Uterus (tissue), 2 donors: ENCODE data around the gene CDH15.

Source experiments
- POLR2A ChIP-seq, 2 donors: fragments of 450-650 bp; IDR thresholded peaks; one replicate each; pipeline ENCODE4 v1.6.1; 2016; ENCODE audit warnings: antibody characterized with exemption in 2 of 2, mild to moderate bottlenecking in 1 of 2, moderate library complexity in 1 of 2
- TF ChIP-seq, protein P1 (sequence below), 4 experiments: fragments of 200-600 bp in 2 of 4; fragments of 450-650 bp in 2 of 4; sonication (generic) in 2 of 4; IDR thresholded peaks; one replicate each; pipeline ENCODE4 v1.5.1; 2016 to 2019; ENCODE audit warnings: antibody characterized with exemption in 4 of 4, mild to moderate bottlenecking in 2 of 4, moderate library complexity in 1 of 4

DNA sequence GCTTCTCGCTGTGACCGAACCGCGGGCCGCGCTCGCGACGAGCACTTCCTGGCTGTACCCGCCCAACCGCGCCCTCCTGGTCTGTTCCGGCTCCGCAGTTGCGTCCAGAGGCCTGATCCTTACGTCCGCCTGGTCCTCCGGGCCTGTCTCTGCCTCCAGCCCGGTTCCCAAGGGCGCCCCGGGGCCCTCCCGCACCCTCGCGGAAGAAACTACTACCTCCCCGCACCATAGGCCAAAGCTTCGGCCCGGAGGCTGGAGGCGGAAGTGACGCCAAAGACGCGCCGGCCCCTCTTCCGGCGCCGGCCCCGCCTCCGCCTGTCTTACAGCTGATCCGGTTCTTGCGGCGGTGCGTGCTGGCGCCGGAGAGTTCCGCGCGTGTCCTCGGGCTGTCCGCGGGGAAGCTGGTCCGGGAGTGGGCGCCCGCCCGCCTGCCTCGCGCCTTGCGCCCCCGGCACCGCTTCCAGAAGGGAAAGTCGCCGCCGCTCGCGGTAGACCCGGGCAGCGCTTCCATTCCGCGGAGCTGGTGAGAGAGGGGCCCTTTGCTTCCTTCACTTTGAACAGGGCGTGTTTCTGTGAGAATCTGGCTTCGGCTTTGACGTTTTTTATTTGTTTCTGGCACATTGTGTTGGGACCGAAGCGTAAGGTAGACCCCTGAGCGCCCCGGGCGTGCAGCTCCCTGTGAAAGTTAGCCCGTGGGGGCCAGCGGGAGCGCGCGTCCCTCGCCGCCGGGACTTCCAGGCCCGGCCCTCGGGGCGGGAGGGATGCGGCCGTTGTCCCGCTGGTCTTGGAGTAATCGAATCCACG is 46.0 kb downstream of the CDH15 start, which contains the start of gene ZNF778:
- TF ChIP-seq, protein P1, sequence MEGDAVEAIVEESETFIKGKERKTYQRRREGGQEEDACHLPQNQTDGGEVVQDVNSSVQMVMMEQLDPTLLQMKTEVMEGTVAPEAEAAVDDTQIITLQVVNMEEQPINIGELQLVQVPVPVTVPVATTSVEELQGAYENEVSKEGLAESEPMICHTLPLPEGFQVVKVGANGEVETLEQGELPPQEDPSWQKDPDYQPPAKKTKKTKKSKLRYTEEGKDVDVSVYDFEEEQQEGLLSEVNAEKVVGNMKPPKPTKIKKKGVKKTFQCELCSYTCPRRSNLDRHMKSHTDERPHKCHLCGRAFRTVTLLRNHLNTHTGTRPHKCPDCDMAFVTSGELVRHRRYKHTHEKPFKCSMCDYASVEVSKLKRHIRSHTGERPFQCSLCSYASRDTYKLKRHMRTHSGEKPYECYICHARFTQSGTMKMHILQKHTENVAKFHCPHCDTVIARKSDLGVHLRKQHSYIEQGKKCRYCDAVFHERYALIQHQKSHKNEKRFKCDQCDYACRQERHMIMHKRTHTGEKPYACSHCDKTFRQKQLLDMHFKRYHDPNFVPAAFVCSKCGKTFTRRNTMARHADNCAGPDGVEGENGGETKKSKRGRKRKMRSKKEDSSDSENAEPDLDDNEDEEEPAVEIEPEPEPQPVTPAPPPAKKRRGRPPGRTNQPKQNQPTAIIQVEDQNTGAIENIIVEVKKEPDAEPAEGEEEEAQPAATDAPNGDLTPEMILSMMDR (IDR thresholded peaks at IDR 0.05), result peak in 2 of 4 experiments; percentile 26 to 35
- TF ChIP-seq POLR2A (IDR thresholded peaks at IDR 0.05), result peak; percentile 74 to 78
